Stomach (tissue), 9 donors: Measurements from ENCODE around the gene NCKAP5. TPM values are rescaled to one million over a fixed set of nuclear protein-coding genes. Genes with fewer than 3 reads are reported as not detected.

Source experiments
- DNase-seq, 2 donors: peaks; one replicate each; pipeline versions ENCODE4 v3.0.0 to v3.0.0-alpha.2; 2013 to 2019
- H3K27ac ChIP-seq, 5 donors: fragments of 200-600 bp in 4 of 5; sonication (generic) in 4 of 5; one replicate each; pipeline ENCODE4 v1.5.1; 2013 to 2019; ENCODE audit warnings: mild to moderate bottlenecking in 1 of 5, moderate library complexity in 1 of 5
- H3K27me3 ChIP-seq, 3 donors: fragments of 200-600 bp; sonication (generic); one replicate each; pipeline ENCODE4 v1.5.1; 2017 to 2019; ENCODE audit warnings: mixed run types in 1 of 3
- H3K36me3 ChIP-seq, 4 donors: fragments of 200-600 bp; sonication (generic); 1 replicate in 3 of 4; 2 replicates in 1 of 4; pipeline ENCODE4 v1.5.1; 2016 to 2019
- H3K4me1 ChIP-seq, 4 donors: fragments of 200-600 bp; sonication (generic); one replicate each; pipeline ENCODE4 v1.5.1; 2016 to 2019
- H3K4me3 ChIP-seq, 4 donors: fragments of 200-600 bp; sonication (generic) in 3 of 4; one replicate each; pipeline ENCODE4 v1.5.1; 2016 to 2019; ENCODE audit warnings: mild to moderate bottlenecking in 1 of 4
- H3K9me3 ChIP-seq, 4 donors: fragments of 200-600 bp; sonication (generic); one replicate each; pipeline ENCODE4 v1.5.1; 2016 to 2019
- CTCF ChIP-seq, 7 experiments: fragments of 450-650 bp in 4 of 7; fragments of 200-600 bp in 3 of 7; sonication (generic) in 3 of 7; IDR thresholded peaks; one replicate each; pipeline ENCODE4 v1.5.1; 2016 to 2019; ENCODE audit warnings: antibody characterized with exemption in 7 of 7, control low read depth in 2 of 7, mild to moderate bottlenecking in 1 of 7
- EP300 ChIP-seq: sonication (generic); formaldehyde crosslinking; IDR thresholded peaks from one replicate; pipeline ENCODE4 v1.6.1; 2017; ENCODE audit warnings: antibody characterized with exemption
- POLR2A ChIP-seq, 4 donors: fragments of 450-650 bp; IDR thresholded peaks; one replicate each; pipeline ENCODE4 v1.6.1; 2016; ENCODE audit warnings: antibody characterized with exemption in 4 of 4, control low read depth in 2 of 4, mild to moderate bottlenecking in 1 of 4, moderate library complexity in 1 of 4
- POLR2AphosphoS5 ChIP-seq, 3 donors: sonication (generic); formaldehyde crosslinking; IDR thresholded peaks; one replicate each; pipeline ENCODE4 v1.6.1; 2016; ENCODE audit warnings: antibody characterized with exemption in 3 of 3
- WGBS, 5 donors: extraction: QIAGEN DNeasy Blood & Tissue Kit in 3 of 5; methylation state at CpG; one replicate each; pipeline versions ENCODE4 v1.1.5 to v1.1.7; 2013 to 2018; 5-methylcytosine and 5-hydroxymethylcytosine counted together
- intact Hi-C: fragments of 100-400 bp; cut with DNase I; formaldehyde crosslinking; loops from one replicate; pipeline ENCODE4 v1.15.1; 2023; ENCODE audit warnings: low total_unique reads
- polyA plus RNA-seq, 3 donors: library from polyadenylated mRNA; stranded (reverse); fragments of 200-250 nt; gene quantifications; one replicate each; pipeline ENCODE4 v1.2.3, GENCODE V29; 2013
- total RNA-seq, 5 donors: library from RNA; depleted of rRNA; stranded (reverse); fragments of >200 nt; gene quantifications; one replicate each; pipeline versions ENCODE4 v1.1.0 to v1.2.3, GENCODE V29; 2014 to 2016
- donor health status: healthy with polysubstance abuse.
- donor health status: Bipolar disorder and iron deficiency.
- donor health status: healthy.

Gene NCKAP5
- total and polyA plus RNA-seq, 8 donors: 0.58 to 8.0 (median 1.6) TPM; not detected in 1

- Histone ChIP-seq H3K27ac (no peak overlapping the region), H3K27me3 (no peaks in the 10 kb centered on the region), H3K4me3 (no peak overlapping the region), H3K4me1 (peaks cover 0 to under 1% (median 0%) of the 10 kb centered on the region in 4 donors), H3K9me3 (no peaks in the 10 kb centered on the region), H3K36me3 (no peaks in the 10 kb centered on the region)
- WGBS, 5 donors: 65 to 92% (median 74%) methylated on average over 4 of the region's 4 CpGs
- intact Hi-C loops: no loop called here
- DNase-seq: no peak
- TF ChIP-seq CTCF (IDR thresholded peaks at IDR 0.05): no peak
- no peak for TF ChIP-seq EP300
- TF ChIP-seq POLR2A (IDR thresholded peaks at IDR 0.05): no peak
- TF ChIP-seq POLR2AphosphoS5 (IDR thresholded peaks at IDR 0.05): no peak
Observed at GRCh38 chr2:133596701-133597393, 28.6 kb upstream of the NCKAP5 start.

GRCh38 chr2:133591164-133591563 is 22.9 kb upstream of the NCKAP5 start:
- DNase-seq: peak; percentile 42 to 79
- no peaks in the 10 kb centered on the region for H3K9me3 ChIP-seq
- 8 to 15% (median 14%) methylated on average over 4 of the region's 4 CpGs for WGBS, 5 donors
- peaks cover 0 to 9% (median 3%) of the 10 kb centered on the region in 4 donors for H3K4me1 ChIP-seq
- TF ChIP-seq POLR2AphosphoS5 (IDR thresholded peaks at IDR 0.05): no peak
- TF ChIP-seq CTCF (IDR thresholded peaks at IDR 0.05): no peak
- intact Hi-C loops: no loop called here
- H3K27ac ChIP-seq: no peak overlapping the region
- no peak overlapping the region for H3K4me3 ChIP-seq
- H3K36me3 ChIP-seq: no peaks in the 10 kb centered on the region
- H3K27me3 ChIP-seq: no peaks in the 10 kb centered on the region

- TF ChIP-seq POLR2A (IDR thresholded peaks at IDR 0.05): no peak
Observed at GRCh38 chr2:133589456-133589855, 21.2 kb upstream of the NCKAP5 start.

GRCh38 chr2:133588144-133588543 is 19.9 kb upstream of the NCKAP5 start:
- H3K27ac ChIP-seq: no peak overlapping the region
- TF ChIP-seq CTCF (IDR thresholded peaks at IDR 0.05) (no peak), POLR2A (IDR thresholded peaks at IDR 0.05) (no peak), EP300 (no peak), POLR2AphosphoS5 (IDR thresholded peaks at IDR 0.05) (no peak)
- H3K4me1 ChIP-seq: peaks cover 0 to 9% (median 3%) of the 10 kb centered on the region in 4 donors
- no peak for DNase-seq
- no peak overlapping the region for H3K4me3 ChIP-seq
- WGBS, 5 donors: 53 to 70% (median 55%) methylated on average over 1 of the region's 1 CpG
- intact Hi-C loops: no loop called here
- H3K9me3 ChIP-seq: no peaks in the 10 kb centered on the region
- no peaks in the 10 kb centered on the region for H3K27me3 ChIP-seq
- H3K36me3 ChIP-seq: no peaks in the 10 kb centered on the region

More at GRCh38 chr2:133589456-133589855, 21.2 kb upstream of the NCKAP5 start:
- H3K27me3 ChIP-seq: no peaks in the 10 kb centered on the region
- H3K4me3 ChIP-seq: no peak overlapping the region
- no peak for DNase-seq
- 67 to 92% (median 74%) methylated on average over 4 of the region's 4 CpGs for WGBS, 5 donors
- intact Hi-C loops: no loop called here
- no peaks in the 10 kb centered on the region for H3K36me3 ChIP-seq
- H3K27ac ChIP-seq: no peak overlapping the region
- H3K9me3 ChIP-seq: no peaks in the 10 kb centered on the region
- H3K4me1 ChIP-seq: peaks cover 0 to 9% (median 3%) of the 10 kb centered on the region in 4 donors

GRCh38 chr2:133586978-133587377 is 18.7 kb upstream of the NCKAP5 start:
- intact Hi-C loops: no loop called here
- 46 to 77% (median 61%) methylated on average over 6 of the region's 6 CpGs for WGBS, 5 donors
- no peak overlapping the region for H3K4me3 ChIP-seq
- H3K4me1 ChIP-seq: peaks cover 0 to 9% (median 3%) of the 10 kb centered on the region in 4 donors
- no peak overlapping the region for H3K27ac ChIP-seq
- DNase-seq: no peak
- no peaks in the 10 kb centered on the region for H3K27me3 ChIP-seq
- H3K9me3 ChIP-seq: no peaks in the 10 kb centered on the region
- no peaks in the 10 kb centered on the region for H3K36me3 ChIP-seq
- no peak for TF ChIP-seq POLR2AphosphoS5 (IDR thresholded peaks at IDR 0.05)
- TF ChIP-seq EP300: no peak
